H1 (cell line): Measurements from ENCODE around the gene FAAH. TPM values are rescaled to one million over a fixed set of nuclear protein-coding genes. Genes with fewer than 3 reads are reported as not detected.

Experiments used
- CTCF ChIA-PET: fragments of 300-600 bp; sonication (Branson Sonifier 250); formaldehyde crosslinking; loops from one replicate; lab custom pipeline; 2021; ENCODE audit not compliant: partially characterized antibody; lab: Charles Lee
- POLR2A ChIA-PET: fragments of 300-600 bp; sonication (Branson Sonifier 250); formaldehyde crosslinking; loops from one replicate; lab custom pipeline; 2021; ENCODE audit warnings: inconsistent platforms; ENCODE audit not compliant: partially characterized antibody; lab: Charles Lee
- DNase-seq, 2 experiments: peaks; one replicate each; pipeline versions ENCODE4 v3.0.0 to v3.0.0-alpha.2; 2010 to 2022; ENCODE audit warnings: low spot score in 2 of 2, low read depth in 1 of 2, mixed read lengths in 1 of 2
- FAIRE-seq: peaks from 2 replicates; lab custom pipeline; 2011; peaks lifted over from hg19 to GRCh38; lab: Jason Lieb, UNC
- H2AFZ ChIP-seq: 2 replicates; pipeline ENCODE4 v1.8.1; 2012; ENCODE audit warnings: low read length, inconsistent platforms
- H2AK5ac ChIP-seq: 2 replicates; pipeline ENCODE4 v1.6.1; 2013; ENCODE audit warnings: low read depth, low read length
- H2BK120ac ChIP-seq: replicated peaks from 2 replicates; pipeline ENCODE3; 2013; ENCODE audit warnings: low read depth, low read length, inconsistent platforms
- H2BK12ac ChIP-seq: 2 replicates; pipeline ENCODE4 v1.6.1; 2013; ENCODE audit warnings: low read depth, low read length
- H2BK15ac ChIP-seq: 2 replicates; pipeline ENCODE4 v1.6.1; 2013; ENCODE audit warnings: low read length
- H2BK20ac ChIP-seq: 2 replicates; pipeline ENCODE4 v1.6.1; 2013; ENCODE audit warnings: low read length
- H2BK5ac ChIP-seq: 2 replicates; pipeline ENCODE4 v1.6.1; 2013; ENCODE audit warnings: low read depth, low read length
- H3K14ac ChIP-seq: 2 replicates; pipeline ENCODE4 v1.6.1; 2013; ENCODE audit warnings: inconsistent platforms; ENCODE audit not compliant: insufficient read length
- H3K18ac ChIP-seq: 2 replicates; pipeline ENCODE4 v1.6.1; 2013; ENCODE audit warnings: low read length; ENCODE audit errors: extremely low read depth
- H3K23ac ChIP-seq: 2 replicates; pipeline ENCODE4 v1.6.1; 2013; ENCODE audit warnings: inconsistent platforms; ENCODE audit not compliant: insufficient read length
- H3K23me2 ChIP-seq: 2 replicates; pipeline ENCODE4 v1.6.1; 2013; ENCODE audit warnings: low read depth, low read length
- H3K27ac ChIP-seq: 2 replicates; pipeline ENCODE4 v1.6.1; 2011; ENCODE audit warnings: low read depth, low read length, inconsistent platforms
- H3K27me3 ChIP-seq, 4 experiments: replicated peaks in 1 of 4; 1 replicate in 1 of 4; 2 replicates in 3 of 4; pipeline versions ENCODE4 v1.6.1 to v1.8.1; 2011 to 2013; ENCODE audit warnings: low read length in 3 of 4, mild to moderate bottlenecking in 3 of 4, inconsistent platforms in 2 of 4, mixed read lengths in 2 of 4, moderate library complexity in 1 of 4; ENCODE audit not compliant: control insufficient read depth in 3 of 4, insufficient read depth in 3 of 4; ENCODE audit errors: extremely low read depth in 1 of 4
- H3K36me3 ChIP-seq, 4 experiments: 2 replicates each; pipeline versions ENCODE4 v1.6.1 to v1.8.1; 2011 to 2013; ENCODE audit warnings: mild to moderate bottlenecking in 4 of 4, low read length in 3 of 4, moderate library complexity in 2 of 4, control low read depth in 1 of 4, inconsistent platforms in 1 of 4; ENCODE audit not compliant: insufficient read depth in 4 of 4, control insufficient read depth in 2 of 4
- H3K4ac ChIP-seq: replicated peaks from 2 replicates; pipeline ENCODE3; 2013; ENCODE audit warnings: low read length, low read depth, mixed read lengths, inconsistent platforms; ENCODE audit not compliant: insufficient read length
- H3K4me1 ChIP-seq, 4 experiments: replicated peaks in 1 of 4; 1 replicate in 1 of 4; 2 replicates in 3 of 4; pipeline versions ENCODE4 v1.6.1 to v1.8.1; 2011 to 2013; ENCODE audit warnings: low read length in 3 of 4, inconsistent platforms in 2 of 4, mixed read lengths in 1 of 4; ENCODE audit not compliant: insufficient read depth in 4 of 4, control insufficient read depth in 3 of 4
- H3K4me2 ChIP-seq, 2 experiments: 2 replicates each; pipeline versions ENCODE4 v1.6.1 to v1.8.1; 2011 to 2013; ENCODE audit warnings: low read depth in 2 of 2, low read length in 2 of 2, control low read depth in 1 of 2, inconsistent platforms in 1 of 2, mild to moderate bottlenecking in 1 of 2; ENCODE audit not compliant: insufficient read depth in 1 of 2
- H3K4me3 ChIP-seq, 4 experiments: fragments of 200-600, 300-600 bp in 1 of 4; sonication (generic), shearing (Covaris generic), sonication (Bioruptor Twin) in 1 of 4; 2 replicates each; pipeline versions ENCODE4 v1.5.1 to v1.8.1; 2011 to 2016; ENCODE audit warnings: low read length in 4 of 4, low read depth in 3 of 4, control low read depth in 2 of 4, inconsistent platforms in 2 of 4, mild to moderate bottlenecking in 2 of 4, mixed read lengths in 1 of 4, moderate library complexity in 1 of 4; ENCODE audit not compliant: insufficient read depth in 2 of 4; ENCODE audit errors: extremely low read depth in 1 of 4
- H3K56ac ChIP-seq: replicated peaks from 2 replicates; pipeline ENCODE3; 2013; ENCODE audit warnings: low read depth, mild to moderate bottlenecking, mixed read lengths, low read length, inconsistent platforms; ENCODE audit not compliant: insufficient read length
- H3K79me1 ChIP-seq: 2 replicates; pipeline ENCODE4 v1.6.1; 2013; ENCODE audit warnings: low read depth, low read length, control low read depth
- H3K79me2 ChIP-seq, 2 experiments: 2 replicates each; pipeline versions ENCODE4 v1.6.1 to v1.8.1; 2012 to 2013; ENCODE audit warnings: low read length in 2 of 2, mild to moderate bottlenecking in 2 of 2, inconsistent platforms in 1 of 2; ENCODE audit not compliant: insufficient read depth in 2 of 2, control insufficient read depth in 1 of 2
- H3K9ac ChIP-seq, 4 experiments: replicated peaks in 1 of 4; 1 replicate in 1 of 4; 2 replicates in 3 of 4; pipeline versions ENCODE4 v1.6.1 to v1.8.1; 2011 to 2013; ENCODE audit warnings: low read depth in 3 of 4, low read length in 3 of 4, control low read depth in 2 of 4, mild to moderate bottlenecking in 2 of 4, moderate library complexity in 2 of 4, inconsistent platforms in 1 of 4; ENCODE audit errors: extremely low read depth in 1 of 4
- H3K9me3 ChIP-seq, 2 experiments: 2 replicates each; pipeline versions ENCODE4 v1.6.1 to v1.8.1; 2012 to 2013; ENCODE audit warnings: mild to moderate bottlenecking in 2 of 2, moderate library complexity in 2 of 2, control low read depth in 1 of 2, inconsistent platforms in 1 of 2, low read depth in 1 of 2, low read length in 1 of 2, mixed read lengths in 1 of 2; ENCODE audit not compliant: insufficient read depth in 2 of 2
- H4K20me1 ChIP-seq, 2 experiments: replicated peaks in 1 of 2; 2 replicates each; pipeline versions ENCODE3 to v1.8.1; 2011 to 2013; ENCODE audit warnings: inconsistent platforms in 2 of 2, low read length in 2 of 2, mild to moderate bottlenecking in 1 of 2; ENCODE audit not compliant: insufficient read depth in 2 of 2, control insufficient read depth in 1 of 2
- H4K5ac ChIP-seq: 2 replicates; pipeline ENCODE4 v1.6.1; 2013; ENCODE audit warnings: low read length, low read depth, mixed read lengths, inconsistent platforms; ENCODE audit not compliant: insufficient read length
- H4K8ac ChIP-seq: 2 replicates; pipeline ENCODE4 v1.8.0; 2013; ENCODE audit warnings: mild to moderate bottlenecking, moderate library complexity, low read length, inconsistent platforms; ENCODE audit not compliant: insufficient read depth; ENCODE audit errors: extremely low read depth
- H4K91ac ChIP-seq: replicated peaks from 2 replicates; pipeline ENCODE3; 2013; ENCODE audit warnings: low read length, mixed read lengths, inconsistent platforms; ENCODE audit not compliant: insufficient read length
- ATF2 ChIP-seq: IDR thresholded peaks from 2 replicates; pipeline ENCODE4 v1.6.1; 2012; ENCODE audit warnings: low read length, inconsistent platforms
- CBX8 ChIP-seq: fragments of 300-800, 300-1000 bp; sonication (generic); IDR thresholded peaks from 2 replicates; pipeline ENCODE4 v1.7.1; 2016; ENCODE audit warnings: low read depth, low read length, borderline replicate concordance
- GTF2F1 ChIP-seq: IDR thresholded peaks from 2 replicates; pipeline ENCODE4 v1.6.1; 2012; ENCODE audit warnings: low read depth, low read length, improper control_type of control experiment, borderline replicate concordance
- KDM5A ChIP-seq: fragments of 200-600 bp; IDR thresholded peaks from 2 replicates; pipeline ENCODE4 v1.7.1; 2012; ENCODE audit warnings: mild to moderate bottlenecking, low read length, inconsistent platforms, mixed read lengths
- MAFK ChIP-seq: IDR thresholded peaks from 2 replicates; pipeline ENCODE4 v1.6.1; 2012; ENCODE audit warnings: low read depth, mild to moderate bottlenecking, improper control_type of control experiment, low read length
- NRF1 ChIP-seq: IDR thresholded peaks from 2 replicates; pipeline ENCODE4 v1.6.1; 2011; ENCODE audit warnings: mild to moderate bottlenecking, low read depth, low read length, improper control_type of control experiment
- POU5F1 ChIP-seq: IDR thresholded peaks from 2 replicates; pipeline ENCODE4 v1.6.1; 2011; ENCODE audit warnings: low read depth, mild to moderate bottlenecking, low read length, moderate library complexity
- RAD21 ChIP-seq, 2 experiments: IDR thresholded peaks in 1 of 2; conservative IDR thresholded peaks in 1 of 2; 2 replicates each; pipeline ENCODE4 v1.6.1; 2011; ENCODE audit warnings: low read depth in 2 of 2, low read length in 2 of 2, improper control_type of control experiment in 1 of 2, inconsistent platforms in 1 of 2, mild to moderate bottlenecking in 1 of 2, moderate library complexity in 1 of 2
- RBBP5 ChIP-seq: IDR thresholded peaks from 2 replicates; pipeline ENCODE4 v1.7.1; 2012; ENCODE audit warnings: low read depth, mild to moderate bottlenecking, inconsistent platforms, low read length, moderate library complexity, borderline replicate concordance
- SP4 ChIP-seq: IDR thresholded peaks from 2 replicates; pipeline ENCODE4 v1.6.1; 2012; ENCODE audit warnings: low read length, inconsistent platforms
- WGBS, 2 experiments: shearing (Covaris generic) in 1 of 2; methylation state at CpG; one replicate each; pipeline versions ENCODE4 v1.1.6 to v1.1.7; 2013 to 2015; ENCODE audit warnings: low lambda C conversion rate in 2 of 2, mixed read lengths in 2 of 2, inconsistent platforms in 1 of 2, low coverage in 1 of 2, missing lambda C conversion rate in 1 of 2; ENCODE audit not compliant: insufficient replicate concordance in 2 of 2, insufficient coverage in 1 of 2, insufficient read length in 1 of 2; ENCODE audit errors: extremely low coverage in 1 of 2, missing lambda C conversion rate in 1 of 2; 5-methylcytosine and 5-hydroxymethylcytosine counted together
- polyA plus RNA-seq, 7 experiments: library from polyadenylated mRNA; depleted of rRNA in 3 of 7; stranded (reverse) in 5 of 7; unstranded in 2 of 7; fragments of >200 nt in 5 of 7; fragments of 200-250 nt in 2 of 7; gene quantifications; 1 replicate in 5 of 7; 2 replicates in 1 of 7; 4 replicates in 1 of 7; pipeline versions ENCODE4 v1.2.1 to v1.2.3, GENCODE V29; 2011 to 2013; ENCODE audit warnings: missing spikeins in 2 of 7, mixed read lengths in 2 of 7
- total RNA-seq: library from RNA; stranded (reverse); fragmentation: NEBNext Ultra II Directional; extraction: Animal tissue kit (Norgen Biotek cat#: 25700); gene quantifications from 2 replicates; pipeline ENCODE4 v1.2.1, GENCODE V29; 2021
- TF ChIP-seq, protein P1 (sequence below): IDR thresholded peaks from 2 replicates; pipeline ENCODE4 v1.6.1; 2012; ENCODE audit warnings: inconsistent platforms

Gene FAAH
- total and polyA plus RNA-seq, 2 of the 8 experiments (the other 6 are each of a cell fraction or from before 2014, with no cell fraction given): 41.2 to 47.3 TPM

DNA sequence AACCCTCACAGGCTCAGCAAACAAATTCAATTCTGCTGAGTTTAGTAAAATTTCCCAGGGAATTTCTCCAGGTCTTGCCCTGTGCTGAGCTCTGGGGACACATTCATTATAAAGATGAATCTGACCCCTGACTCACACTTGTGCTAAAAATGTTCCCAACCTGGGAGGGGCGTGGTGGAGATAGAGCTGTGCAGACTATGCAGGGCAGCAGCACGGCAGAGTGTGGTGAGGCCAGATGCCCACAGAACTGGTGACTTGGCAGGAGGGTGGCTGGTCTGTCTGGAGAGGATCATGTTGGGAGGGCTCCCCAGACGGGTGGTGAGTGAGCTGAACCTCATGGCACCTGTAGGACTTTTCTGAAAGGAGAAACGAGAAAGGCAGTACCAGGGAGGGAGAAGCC is 31.6 kb downstream of the FAAH start:
- H2AFZ ChIP-seq: no peak overlapping the region
- no peaks in the 10 kb centered on the region for H3K9me3 ChIP-seq
- no peak overlapping the region for H4K91ac ChIP-seq
- no peak overlapping the region for H2BK5ac ChIP-seq
- H3K4me2 ChIP-seq: no peak overlapping the region
- no peak overlapping the region for H3K4me3 ChIP-seq
- no peaks in the 10 kb centered on the region for H3K79me1 ChIP-seq
- H3K36me3 ChIP-seq: no peaks in the 10 kb centered on the region
- no peak overlapping the region for H3K27ac ChIP-seq
- H3K23me2 ChIP-seq: no peaks in the 10 kb centered on the region
- H3K56ac ChIP-seq: no peak overlapping the region
- DNase-seq (no peak), FAIRE-seq (no peak)
- H3K4me1 ChIP-seq: no peaks in the 10 kb centered on the region
- H2BK12ac ChIP-seq: no peak overlapping the region
- no peak overlapping the region for H2BK15ac ChIP-seq
- H2BK20ac ChIP-seq: no peak overlapping the region
- H3K9ac ChIP-seq: no peak overlapping the region
- H3K79me2 ChIP-seq: no peaks in the 10 kb centered on the region
- ChIA-PET POLR2A (interaction anchor here (0.7 to 11.1 kb wide), 4 partner anchors 9 to 22 kb away, joined by 3 to 80 read pairs (median 6); no protein-coding TSS in a partner anchor), CTCF (interaction anchor here (0.8 to 27.2 kb wide), 10 partner anchors 8 to 105 kb away, joined by 3 to 513 read pairs (median 5); no protein-coding TSS in a partner anchor)
- 80% methylated on average over 4 of the region's 4 CpGs; no CpG with 5 or more reads in 1 of the 2 experiments for WGBS, 2 experiments
- no peak overlapping the region for H4K8ac ChIP-seq
- H3K14ac ChIP-seq: no peak overlapping the region
- H2AK5ac ChIP-seq: no peak overlapping the region
- H4K20me1 ChIP-seq: no peaks in the 10 kb centered on the region
- H3K4ac ChIP-seq: no peak overlapping the region
- H3K27me3 ChIP-seq: no peaks in the 10 kb centered on the region; a peak in 1 of 7 replicates
- H2BK120ac ChIP-seq: no peak overlapping the region
- no peak overlapping the region for H4K5ac ChIP-seq
- H3K23ac ChIP-seq: no peak overlapping the region
- H3K18ac ChIP-seq: no peak overlapping the region
- TF ChIP-seq MAFK (no peak), SP4 (no peak), ATF2 (no peak), RBBP5 (no peak), GTF2F1 (no peak), RAD21 (IDR thresholded peaks at IDR 0.05 in 1 of 2, conservative IDR thresholded peaks at IDR 0.05 in 1 of 2; ENCODE audit: low read depth in 2 of 2, low read length in 2 of 2) (no peak), NRF1 (no peak), POU5F1 (no peak), CBX8 (no peak), KDM5A (no peak)
- TF ChIP-seq, protein P1, sequence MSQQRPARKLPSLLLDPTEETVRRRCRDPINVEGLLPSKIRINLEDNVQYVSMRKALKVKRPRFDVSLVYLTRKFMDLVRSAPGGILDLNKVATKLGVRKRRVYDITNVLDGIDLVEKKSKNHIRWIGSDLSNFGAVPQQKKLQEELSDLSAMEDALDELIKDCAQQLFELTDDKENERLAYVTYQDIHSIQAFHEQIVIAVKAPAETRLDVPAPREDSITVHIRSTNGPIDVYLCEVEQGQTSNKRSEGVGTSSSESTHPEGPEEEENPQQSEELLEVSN: no peak
